IMR-90 (cell line): ENCODE measurements around the gene NPFFR1. TPM values are rescaled to one million over a fixed set of nuclear protein-coding genes. Genes with fewer than 3 reads are reported as not detected.
"Not testable (repeated sequence)": the region's sequence is repeated elsewhere in the genome, so short reads cannot be mapped to it uniquely, and the experiment has no call there.

Experiments used
- ATAC-seq: fragments of 200-7000 bp; cut with Tn5 transposase; 2 replicates; pipeline ENCODE4 v1.9.1; 2020; ENCODE audit warnings: low read depth, mild to moderate bottlenecking, moderate library complexity
- BruUV-seq: library from RNA; stranded (reverse); fragments of 400-500 nt; replicated peaks from 2 replicates; lab custom pipeline; 2021; lab: Mats Ljungman, UMichigan
- CTCF ChIA-PET: fragments of 300-600 bp; formaldehyde crosslinking; extraction: SDS; loops from one replicate; lab custom pipeline; 2021; ENCODE audit warnings: antibody characterized with exemption; lab: Yijun Ruan, JAX
- POLR2A ChIA-PET: fragments of 300-600 bp; sonication (Branson Sonifier 250); formaldehyde crosslinking; loops from one replicate; lab custom pipeline; 2022; ENCODE audit warnings: antibody characterized with exemption; ENCODE audit not compliant: unreplicated experiment; lab: Charles Lee
- DNase-seq: peaks from one replicate; pipeline ENCODE4 v3.0.0; 2013
- H2AFZ ChIP-seq: replicated peaks from 2 replicates; pipeline ENCODE3; 2013; ENCODE audit warnings: low read length, mild to moderate bottlenecking; ENCODE audit not compliant: poor library complexity
- H2AK5ac ChIP-seq: 2 replicates; pipeline ENCODE4 v1.6.1; 2013; ENCODE audit warnings: low read depth, low read length, inconsistent platforms
- H2AK9ac ChIP-seq: replicated peaks from 2 replicates; pipeline ENCODE3; 2013; ENCODE audit warnings: mild to moderate bottlenecking, low read depth, low read length, moderate library complexity; ENCODE audit not compliant: poor library complexity
- H2BK120ac ChIP-seq: 2 replicates; pipeline ENCODE4 v1.6.1; 2013; ENCODE audit warnings: low read depth, low read length, inconsistent platforms
- H2BK15ac ChIP-seq: 3 replicates; pipeline ENCODE4 v1.6.1; 2013; ENCODE audit warnings: low read depth, low read length, inconsistent platforms
- H2BK20ac ChIP-seq: 2 replicates; pipeline ENCODE4 v1.6.1; 2013; ENCODE audit warnings: low read depth, mild to moderate bottlenecking, inconsistent platforms, low read length, moderate library complexity
- H2BK5ac ChIP-seq: 2 replicates; pipeline ENCODE4 v1.6.1; 2013; ENCODE audit warnings: mild to moderate bottlenecking, low read depth, low read length, inconsistent platforms; ENCODE audit not compliant: poor library complexity, severe bottlenecking
- H3K14ac ChIP-seq: replicated peaks from 2 replicates; pipeline ENCODE4 v1.6.1; 2013; ENCODE audit warnings: low read depth, low read length, inconsistent platforms
- H3K18ac ChIP-seq: 2 replicates; pipeline ENCODE4 v1.6.1; 2013; ENCODE audit warnings: low read depth, low read length, control low read depth
- H3K23ac ChIP-seq: 2 replicates; pipeline ENCODE4 v1.6.1; 2013; ENCODE audit warnings: low read depth, low read length, inconsistent platforms
- H3K27ac ChIP-seq: 2 replicates; pipeline ENCODE4 v1.5.1; 2013; ENCODE audit warnings: mild to moderate bottlenecking, control low read depth, low read length; ENCODE audit not compliant: insufficient read depth
- H3K27me3 ChIP-seq: 2 replicates; pipeline ENCODE4 v1.6.1; 2013; ENCODE audit warnings: low read length; ENCODE audit not compliant: control insufficient read depth, insufficient read depth
- H3K36me3 ChIP-seq: 2 replicates; pipeline ENCODE4 v1.6.1; 2013; ENCODE audit warnings: low read length, mixed read lengths; ENCODE audit not compliant: control insufficient read depth, insufficient read depth
- H3K4ac ChIP-seq: 2 replicates; pipeline ENCODE4 v1.6.1; 2013; ENCODE audit warnings: low read depth, low read length, inconsistent platforms
- H3K4me1 ChIP-seq: 2 replicates; pipeline ENCODE4 v1.6.1; 2013; ENCODE audit warnings: low read length, mixed read lengths; ENCODE audit not compliant: control insufficient read depth, insufficient read depth
- H3K4me2 ChIP-seq: 2 replicates; pipeline ENCODE4 v1.6.1; 2013; ENCODE audit warnings: low read depth, mild to moderate bottlenecking, control low read depth, low read length, moderate library complexity
- H3K4me3 ChIP-seq: 2 replicates; pipeline ENCODE4 v1.5.1; 2013; ENCODE audit warnings: low read depth, mild to moderate bottlenecking, control low read depth, low read length, moderate library complexity; ENCODE audit not compliant: insufficient read depth
- H3K56ac ChIP-seq: 2 replicates; pipeline ENCODE4 v1.6.1; 2013; ENCODE audit warnings: low read length, inconsistent platforms; ENCODE audit not compliant: insufficient read depth; ENCODE audit errors: extremely low read depth
- H3K79me1 ChIP-seq, 2 experiments: 2 replicates each; pipeline ENCODE4 v1.6.1; 2013; ENCODE audit warnings: low read length in 2 of 2, inconsistent platforms in 1 of 2, low read depth in 1 of 2
- H3K9ac ChIP-seq: 2 replicates; pipeline ENCODE4 v1.6.1; 2013; ENCODE audit warnings: low read depth, low read length, control low read depth
- H3K9me1 ChIP-seq: 2 replicates; pipeline ENCODE4 v1.6.1; 2013; ENCODE audit warnings: low read length, inconsistent platforms; ENCODE audit not compliant: insufficient read depth
- H3K9me3 ChIP-seq: 2 replicates; pipeline ENCODE4 v1.6.1; 2013; ENCODE audit warnings: low read length; ENCODE audit not compliant: control insufficient read depth, insufficient read depth
- H4K20me1 ChIP-seq: 2 replicates; pipeline ENCODE4 v1.6.1; 2013; ENCODE audit warnings: low read length, inconsistent platforms; ENCODE audit not compliant: insufficient read depth
- H4K5ac ChIP-seq: 2 replicates; pipeline ENCODE4 v1.6.1; 2013; ENCODE audit warnings: mild to moderate bottlenecking, low read depth, low read length, control low read depth
- H4K8ac ChIP-seq, 2 experiments: 2 replicates each; pipeline ENCODE4 v1.6.1; 2013; ENCODE audit warnings: low read depth in 2 of 2, low read length in 2 of 2, control low read depth in 1 of 2, inconsistent platforms in 1 of 2
- H4K91ac ChIP-seq: 2 replicates; pipeline ENCODE4 v1.6.1; 2013; ENCODE audit warnings: low read depth, low read length, inconsistent platforms; ENCODE audit not compliant: insufficient read depth
- BHLHE40 ChIP-seq: fragments of 150-350 bp; IDR thresholded peaks from 2 replicates; pipeline ENCODE4 v1.6.1; 2016; ENCODE audit warnings: mild to moderate bottlenecking, low read depth, low read length
- CTCF ChIP-seq: conservative IDR thresholded peaks from 2 replicates; pipeline ENCODE4 v1.5.1; 2012; ENCODE audit warnings: mild to moderate bottlenecking, low read depth, low read length, improper control_type of control experiment
- SMC3 ChIP-seq: fragments of 150-350 bp; IDR thresholded peaks from 2 replicates; pipeline ENCODE4 v1.6.1; 2016; ENCODE audit warnings: low read depth, mild to moderate bottlenecking, antibody characterized with exemption, low read length, moderate library complexity
- WGBS, 2 experiments: methylation state at CpG; one replicate each; pipeline versions ENCODE4 v1.1.5 to v1.1.7; 2013; ENCODE audit warnings: missing lambda C conversion rate in 2 of 2; ENCODE audit not compliant: insufficient read length in 1 of 2; ENCODE audit errors: extremely low coverage in 2 of 2; 5-methylcytosine and 5-hydroxymethylcytosine counted together
- dilution Hi-C: fragments of 300-500 bp; cut with HindIII; formaldehyde crosslinking; loops from one replicate; pipeline ENCODE4 v1.14.3; 2018; ENCODE audit warnings: low sequenced_read_pairs; ENCODE audit not compliant: unreplicated experiment
- in situ Hi-C: fragments of 300-500 bp; cut with MboI; formaldehyde crosslinking; loops from 3 replicates; pipeline ENCODE4 v1.14.3; 2019; ENCODE audit warnings: low sequenced_read_pairs, inconsistent platforms, mixed read lengths
- intact Hi-C: fragments of 100-400 bp; cut with micrococcal nuclease; formaldehyde crosslinking; loops from 2 replicates; pipeline ENCODE4 v1.10.0; 2022
- polyA plus RNA-seq, 3 experiments: library from polyadenylated mRNA; depleted of rRNA; stranded (reverse); fragments of >200 nt; gene quantifications; 2 replicates each; pipeline ENCODE4 v1.2.3, GENCODE V29; 2012; ENCODE audit warnings: low replicate concordance in 1 of 3
- total RNA-seq: library from RNA; depleted of rRNA; stranded (reverse); fragments of >200 nt; gene quantifications from 2 replicates; pipeline ENCODE4 v1.2.3, GENCODE V29; 2012

The NPFFR1 gene
- total and polyA plus RNA-seq, 2 of the 4 experiments (the other 2 are of a cell fraction), result not detected

DNA sequence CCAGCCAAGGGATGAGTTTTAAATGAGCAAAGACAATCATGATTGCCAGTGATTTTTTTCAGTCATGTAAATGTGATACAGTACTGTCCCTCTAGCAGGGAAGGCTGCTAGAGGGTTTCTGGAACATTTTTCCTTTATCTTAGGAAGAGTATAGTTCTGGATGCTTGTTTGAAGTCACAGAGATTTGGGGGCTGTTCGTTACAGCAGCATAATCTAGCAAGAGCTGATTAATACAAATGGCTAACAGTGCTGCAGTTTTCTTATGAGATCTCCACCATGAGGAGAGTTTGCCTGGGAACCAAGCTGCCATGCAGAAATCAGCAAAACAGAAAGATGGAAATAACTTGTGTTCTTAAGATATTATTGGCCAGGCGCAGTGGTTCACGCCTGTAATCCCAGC lies 42.7 kb downstream of the NPFFR1 start:
- no peak overlapping the region for H2BK20ac ChIP-seq
- H3K4me3 ChIP-seq, result no peak overlapping the region
- H3K18ac ChIP-seq, result no peak overlapping the region
- no peak overlapping the region for H2BK120ac ChIP-seq
- H3K79me1 ChIP-seq, result no peaks in the 10 kb centered on the region
- H3K4me1 ChIP-seq, result no peaks in the 10 kb centered on the region
- H3K36me3 ChIP-seq, result no peaks in the 10 kb centered on the region
- no peak overlapping the region for H2AK9ac ChIP-seq
- no peak for DNase-seq
- no peak overlapping the region for H4K5ac ChIP-seq
- intact Hi-C loops, result no loop called here
- peaks cover 1% of the 10 kb centered on the region; the same call in 1 of the 2 replicates for H3K9me3 ChIP-seq
- no peak for ATAC-seq
- in situ Hi-C loops, result no loop called here
- H3K56ac ChIP-seq, result no peak overlapping the region
- no peak overlapping the region for H2AFZ ChIP-seq
- CTCF ChIA-PET, result no interaction called here
- H4K20me1 ChIP-seq, result no peaks in the 10 kb centered on the region
- H4K91ac ChIP-seq, result no peak overlapping the region
- no peak overlapping the region for H3K4ac ChIP-seq
- no peak overlapping the region for H3K14ac ChIP-seq
- H2BK15ac ChIP-seq, result no peak overlapping the region
- TF ChIP-seq BHLHE40, result no peak
- no peak for TF ChIP-seq SMC3
- no peak for TF ChIP-seq CTCF
- no peak overlapping the region for H3K23ac ChIP-seq
- peaks cover 23% of the 10 kb centered on the region for H3K27me3 ChIP-seq
- H2BK5ac ChIP-seq, result no peak overlapping the region
- no CpG with 5 or more reads among the region's 3 CpGs for WGBS, 2 experiments
- dilution Hi-C loops, result no loop called here
- no peak overlapping the region for H3K27ac ChIP-seq
- no peak overlapping the region for H3K9ac ChIP-seq
- H2AK5ac ChIP-seq, result no peak overlapping the region
- BruUV-seq, result no TSS peak
- no peak overlapping the region for H4K8ac ChIP-seq
- H3K9me1 ChIP-seq, result no peaks in the 10 kb centered on the region
- POLR2A ChIA-PET, result no interaction called here
- no peak overlapping the region for H3K4me2 ChIP-seq

DNA sequence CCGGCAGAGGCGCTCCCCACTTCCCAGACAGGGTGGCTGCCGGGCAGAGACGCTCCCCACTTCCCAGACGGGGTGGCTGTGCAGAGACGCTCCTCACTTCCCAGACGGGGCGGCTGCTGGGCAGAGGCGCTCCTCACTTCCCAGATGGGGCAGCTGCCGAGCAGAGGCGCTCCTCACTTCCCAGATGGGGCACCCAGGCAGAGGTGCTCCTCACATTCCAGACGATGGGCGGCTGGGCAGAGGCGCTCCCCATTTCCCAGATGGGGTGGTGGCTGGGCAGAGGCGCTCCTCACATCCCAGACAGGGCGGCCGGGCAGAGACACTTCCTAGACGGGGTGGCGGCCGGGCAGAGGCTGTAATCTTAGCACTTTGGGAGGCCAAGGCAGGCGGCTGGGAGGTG lies 43.8 kb downstream of the NPFFR1 start:
- H4K8ac ChIP-seq, dilution Hi-C loops, H2BK15ac ChIP-seq, H3K14ac ChIP-seq, H3K18ac ChIP-seq, H2AK9ac ChIP-seq, BruUV-seq, H3K79me1 ChIP-seq, DNase-seq, H3K36me3 ChIP-seq, H2BK5ac ChIP-seq, H3K9me3 ChIP-seq, H3K9me1 ChIP-seq, H3K9ac ChIP-seq, H4K5ac ChIP-seq, H3K4me2 ChIP-seq, ATAC-seq, H4K20me1 ChIP-seq, H3K4me1 ChIP-seq, H3K4me3 ChIP-seq, H3K27ac ChIP-seq, H3K4ac ChIP-seq, H2BK120ac ChIP-seq, CTCF ChIA-PET, H3K23ac ChIP-seq, H3K56ac ChIP-seq, H2AK5ac ChIP-seq, H2BK20ac ChIP-seq, POLR2A ChIA-PET, intact Hi-C loops, in situ Hi-C loops, H2AFZ ChIP-seq, H4K91ac ChIP-seq: not testable (repeated sequence)
- H3K27me3 ChIP-seq, result peaks cover 16% of the 10 kb centered on the region
- WGBS, 2 experiments, result no CpG with 5 or more reads among the region's 21 CpGs
